CD4-positive, alpha-beta T cell treated with Interleukin-17A for 4 hours (primary cell): ENCODE measurements around the gene SERPINA6.
"Not testable (repeated sequence)": the region's sequence is repeated elsewhere in the genome, so short reads cannot be mapped to it uniquely, and the experiment has no call there.

Experiments used
- DNase-seq: peaks from one replicate; pipeline ENCODE4 v3.0.0-alpha.2; 2020; ENCODE audit warnings: mixed read lengths

Gene SERPINA6

DNA sequence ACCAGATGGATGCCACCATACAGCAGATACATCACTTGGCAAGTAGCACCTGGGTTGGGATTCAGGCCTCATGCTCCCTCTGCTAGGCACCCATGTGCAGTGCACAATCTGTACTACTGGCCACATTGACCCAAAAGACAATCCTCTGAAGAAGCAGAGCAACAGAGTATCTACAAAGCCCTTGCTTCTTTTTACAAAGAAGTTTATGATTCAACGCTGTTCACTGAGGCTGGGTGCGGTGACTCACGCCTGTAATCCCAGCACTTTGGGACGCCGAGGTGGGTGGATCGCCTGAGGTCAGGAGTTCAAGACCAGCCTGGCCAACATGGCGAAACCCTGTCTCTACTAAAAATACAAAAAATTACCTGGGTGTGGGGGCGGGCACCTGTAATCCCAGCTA is 31.1 kb upstream of the SERPINA6 start:
- not testable (repeated sequence) for DNase-seq

DNA sequence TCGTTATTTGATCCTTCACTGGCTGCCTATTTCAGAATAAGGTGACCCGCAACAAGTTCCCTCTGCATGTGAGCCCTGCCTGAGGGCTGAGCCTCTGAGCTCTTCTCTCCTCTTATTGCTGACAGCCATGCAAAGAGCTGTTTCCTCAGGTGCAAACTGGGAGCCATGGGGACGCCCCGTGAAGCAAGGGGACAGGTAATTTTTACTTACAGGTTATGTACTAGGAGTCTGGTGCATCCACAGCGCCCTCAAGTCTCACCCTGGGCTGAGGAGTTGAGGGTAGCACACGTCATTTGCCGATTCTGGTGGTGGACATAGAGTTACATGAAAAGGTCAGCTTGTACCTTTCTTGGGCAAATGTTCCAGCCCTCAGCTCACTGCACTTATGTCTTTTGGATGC is 26.1 kb upstream of the SERPINA6 start:
- no peak for DNase-seq

GRCh38 chr14:94348836-94349235 is 25.7 kb upstream of the SERPINA6 start:
- DNase-seq = no peak

GRCh38 chr14:94346841-94347240 is 23.7 kb upstream of the SERPINA6 start:
- no peak for DNase-seq

GRCh38 chr14:94346065-94346786 is 23.1 kb upstream of the SERPINA6 start:
- not testable (repeated sequence) for DNase-seq

DNA sequence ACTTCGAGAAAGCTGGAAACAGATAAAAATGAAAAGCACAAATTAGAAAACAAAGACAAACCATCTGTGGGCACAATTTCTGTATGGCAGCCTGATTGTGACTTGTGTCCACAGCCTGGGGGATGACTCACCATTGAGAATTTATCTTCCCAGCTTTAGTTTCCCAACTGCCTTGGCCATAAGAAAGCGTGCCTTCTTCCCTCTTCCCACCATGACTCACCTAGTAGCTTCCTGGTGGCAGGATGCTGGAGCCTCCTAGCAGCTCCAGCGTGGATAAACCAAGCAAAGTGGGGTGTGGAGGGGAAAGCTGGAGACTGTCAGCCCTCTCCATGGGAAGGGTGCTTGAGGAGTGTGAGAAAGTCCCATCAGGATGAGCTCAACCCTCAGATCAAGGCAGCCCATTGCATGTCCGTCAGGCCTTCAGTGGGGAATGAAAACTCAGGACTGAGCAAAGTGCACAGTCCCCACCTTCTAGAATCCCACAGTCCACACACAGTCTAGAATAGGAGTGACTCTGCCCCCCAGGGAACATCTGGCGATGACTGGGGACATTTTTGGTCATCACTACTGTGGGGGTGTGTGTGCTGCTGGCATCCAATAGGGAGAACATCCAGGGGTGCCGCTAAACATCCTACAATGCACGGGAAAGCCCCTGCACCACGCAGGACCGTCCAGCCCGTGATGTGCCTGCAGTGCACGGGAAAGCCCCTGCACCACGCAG is 22.4 kb upstream of the SERPINA6 start:
- DNase-seq = no peak

- DNase-seq = no peak
Observed at GRCh38 chr14:94344389-94344788, 21.3 kb upstream of the SERPINA6 start.

DNA sequence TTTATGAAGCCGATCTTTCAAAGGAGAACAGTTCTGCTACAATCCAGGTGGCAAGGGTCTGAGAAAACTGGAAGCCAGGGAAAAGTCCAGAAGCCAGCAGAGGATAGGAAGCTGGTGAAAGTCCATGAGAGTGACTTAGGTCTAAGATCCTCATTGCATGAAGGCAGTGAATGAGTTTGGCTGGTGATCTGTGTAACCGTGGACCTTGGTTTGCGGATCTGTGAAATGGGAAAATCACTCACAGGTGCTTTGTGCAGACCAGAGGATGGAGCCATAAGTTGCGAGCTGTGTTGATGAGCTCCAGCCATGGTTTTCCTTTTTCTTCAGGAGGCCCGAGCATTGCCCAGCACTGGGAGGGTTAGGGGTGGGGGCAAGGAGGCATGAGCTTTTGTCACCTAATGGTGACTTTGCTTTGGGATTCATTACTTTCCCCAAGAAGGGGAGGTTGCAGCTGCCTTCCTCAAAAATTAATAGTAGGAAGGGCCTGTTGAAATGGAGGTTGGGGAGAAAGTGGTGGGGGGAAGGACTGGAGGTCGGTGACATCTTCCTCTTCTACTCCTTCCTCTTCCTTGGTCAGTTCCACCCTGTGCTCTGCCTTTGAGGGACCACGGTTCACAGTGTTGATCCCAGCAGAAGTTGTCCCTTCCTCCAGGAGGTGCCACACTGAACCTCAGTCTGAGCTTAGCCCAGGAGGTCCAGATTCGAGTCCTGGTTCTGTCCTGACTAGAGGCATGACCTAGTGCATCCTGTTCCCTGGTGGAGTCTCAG is 20.3 kb upstream of the SERPINA6 start:
- no peak for DNase-seq

GRCh38 chr14:94342334-94342934 is 19.3 kb upstream of the SERPINA6 start:
- DNase-seq = no peak

DNA sequence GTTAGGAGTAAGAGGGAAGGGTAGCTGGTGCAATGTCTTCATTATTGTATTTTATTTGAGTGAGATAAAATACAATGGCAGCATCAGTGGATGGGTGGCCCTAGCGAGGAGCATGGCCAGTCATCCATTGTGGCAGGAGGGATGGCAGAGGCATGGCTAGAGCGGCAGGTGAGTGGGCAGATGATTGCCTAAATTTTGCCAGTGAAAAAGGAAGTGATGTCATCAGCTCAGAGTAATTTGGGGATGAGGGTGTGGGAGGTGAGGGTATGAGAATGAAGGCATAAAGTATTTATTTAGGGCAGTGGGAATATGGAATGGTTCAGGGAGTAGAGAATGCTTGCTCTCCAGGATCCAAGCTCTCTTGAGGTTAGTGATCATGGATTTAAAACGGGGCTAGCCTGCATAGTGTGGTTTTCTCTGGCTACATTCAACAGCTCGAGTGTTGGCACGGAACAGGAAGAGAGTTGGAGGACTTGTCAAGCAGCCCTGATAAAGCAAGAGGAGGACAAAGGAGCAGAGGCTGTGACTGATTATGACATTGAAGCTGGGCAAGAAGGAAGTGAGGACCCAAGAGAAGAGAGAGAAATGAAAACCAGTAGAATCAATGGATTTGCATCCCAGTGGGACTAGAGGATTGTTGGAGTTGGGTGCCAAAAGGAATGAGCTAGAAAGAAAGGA is 18.7 kb upstream of the SERPINA6 start:
- DNase-seq = no peak

DNA sequence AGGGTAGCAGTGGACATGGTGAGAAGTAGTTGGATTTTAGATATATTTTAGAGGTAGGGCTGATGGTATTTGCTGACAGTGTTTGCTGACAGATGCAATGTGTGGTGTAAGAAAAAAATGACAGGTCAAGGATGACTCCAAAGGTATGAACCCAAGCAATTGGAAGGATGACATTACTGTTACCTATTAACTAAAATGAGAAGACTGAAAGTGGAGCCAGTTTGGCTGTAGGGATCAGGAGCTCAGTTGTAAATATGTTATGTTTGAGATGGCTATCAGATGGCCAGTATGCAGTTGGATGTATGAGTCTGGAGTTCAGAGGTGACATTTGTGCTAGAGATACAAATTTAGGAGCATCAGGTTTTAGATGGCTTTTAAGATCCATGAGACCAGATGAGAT is 17.4 kb upstream of the SERPINA6 start:
- no peak for DNase-seq

GRCh38 chr14:94338023-94338422 is 14.9 kb upstream of the SERPINA6 start:
- no peak for DNase-seq

- DNase-seq = no peak
Observed at GRCh38 chr14:94337274-94337673, 14.1 kb upstream of the SERPINA6 start.

- no peak for DNase-seq
Observed at GRCh38 chr14:94334872-94335271, 11.7 kb upstream of the SERPINA6 start.

GRCh38 chr14:94332587-94332986 is 9.5 kb upstream of the SERPINA6 start:
- no peak for DNase-seq

DNA sequence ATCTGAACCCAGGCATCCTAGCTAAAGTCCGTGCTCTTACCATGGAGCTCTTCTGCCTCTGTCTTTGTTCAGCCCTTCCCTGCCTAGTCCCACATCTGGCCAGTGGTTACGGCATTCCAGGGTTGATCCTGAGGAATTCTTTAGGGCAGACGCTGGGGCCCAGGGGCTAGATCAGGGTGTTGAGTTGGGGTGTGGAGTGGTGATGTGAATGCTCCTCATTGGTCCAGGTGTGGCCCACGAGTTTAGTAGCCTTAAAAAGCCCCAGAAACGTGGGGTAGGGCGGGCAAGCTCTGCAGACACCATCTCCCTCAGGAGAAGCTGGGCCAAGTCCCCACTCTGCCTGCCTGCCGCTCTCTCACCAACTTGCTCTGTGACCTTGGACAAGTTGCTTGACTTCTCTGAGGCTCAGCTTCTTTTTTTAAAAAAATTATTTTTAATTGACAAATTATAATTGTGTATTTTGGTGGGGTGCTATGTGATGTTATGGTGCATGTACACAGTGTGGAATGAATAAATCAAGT is 9.0 kb upstream of the SERPINA6 start:
- DNase-seq = no peak

- no peak for DNase-seq
Observed at GRCh38 chr14:94331462-94331861, 8.3 kb upstream of the SERPINA6 start.

GRCh38 chr14:94330857-94331256 is 7.7 kb upstream of the SERPINA6 start:
- no peak for DNase-seq

GRCh38 chr14:94330432-94330831 is 7.3 kb upstream of the SERPINA6 start:
- DNase-seq = no peak

DNA sequence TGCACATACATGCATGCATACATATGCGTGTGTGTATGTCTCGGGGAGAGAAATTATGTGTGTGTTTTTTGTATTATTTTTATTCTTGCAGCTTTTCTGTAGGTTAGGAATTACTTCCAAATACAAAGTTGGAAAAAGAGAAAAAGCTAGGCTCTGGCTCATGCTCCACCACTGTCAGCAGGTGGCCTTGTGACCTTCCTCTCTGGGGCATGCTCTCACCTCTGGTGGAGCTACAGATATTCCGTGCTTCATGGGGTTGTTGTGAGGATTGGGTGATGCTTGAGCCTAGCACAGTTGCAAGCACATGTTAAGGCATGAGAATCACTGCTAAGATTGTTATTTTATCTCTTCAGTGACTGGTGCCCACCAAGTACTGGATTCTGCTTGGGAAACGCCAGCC is 6.7 kb upstream of the SERPINA6 start:
- no peak for DNase-seq

DNA sequence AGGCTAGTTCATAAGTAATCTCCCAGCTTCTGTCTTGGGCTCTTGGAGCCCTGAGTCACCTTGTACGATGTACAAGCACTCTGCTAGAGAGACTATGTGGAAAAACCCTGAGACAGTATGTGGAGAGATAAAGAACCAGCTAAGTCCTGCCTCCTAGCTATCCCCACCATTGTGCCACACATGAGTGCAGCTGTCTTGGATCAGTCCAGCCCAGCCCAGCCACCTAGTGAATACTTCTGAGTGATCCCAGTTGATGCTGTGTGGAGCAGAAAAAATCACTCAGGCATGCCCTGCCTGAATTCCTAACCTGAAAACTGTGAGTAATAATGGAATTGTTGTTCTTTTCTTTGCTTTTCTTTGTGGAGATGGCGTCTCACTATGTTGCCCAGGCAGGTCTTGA is 5.1 kb upstream of the SERPINA6 start:
- DNase-seq = no peak
